ENCODE measurements around the gene CD63. TPM values are rescaled to one million over a fixed set of nuclear protein-coding genes. Genes with fewer than 3 reads are reported as not detected.

Gene CD63
- total and polyA plus RNA-seq, 9 of the 15 experiments (the other 6 are each of a cell fraction or from before 2014, with no cell fraction given): 313 to 735 (median 433) TPM

DNA sequence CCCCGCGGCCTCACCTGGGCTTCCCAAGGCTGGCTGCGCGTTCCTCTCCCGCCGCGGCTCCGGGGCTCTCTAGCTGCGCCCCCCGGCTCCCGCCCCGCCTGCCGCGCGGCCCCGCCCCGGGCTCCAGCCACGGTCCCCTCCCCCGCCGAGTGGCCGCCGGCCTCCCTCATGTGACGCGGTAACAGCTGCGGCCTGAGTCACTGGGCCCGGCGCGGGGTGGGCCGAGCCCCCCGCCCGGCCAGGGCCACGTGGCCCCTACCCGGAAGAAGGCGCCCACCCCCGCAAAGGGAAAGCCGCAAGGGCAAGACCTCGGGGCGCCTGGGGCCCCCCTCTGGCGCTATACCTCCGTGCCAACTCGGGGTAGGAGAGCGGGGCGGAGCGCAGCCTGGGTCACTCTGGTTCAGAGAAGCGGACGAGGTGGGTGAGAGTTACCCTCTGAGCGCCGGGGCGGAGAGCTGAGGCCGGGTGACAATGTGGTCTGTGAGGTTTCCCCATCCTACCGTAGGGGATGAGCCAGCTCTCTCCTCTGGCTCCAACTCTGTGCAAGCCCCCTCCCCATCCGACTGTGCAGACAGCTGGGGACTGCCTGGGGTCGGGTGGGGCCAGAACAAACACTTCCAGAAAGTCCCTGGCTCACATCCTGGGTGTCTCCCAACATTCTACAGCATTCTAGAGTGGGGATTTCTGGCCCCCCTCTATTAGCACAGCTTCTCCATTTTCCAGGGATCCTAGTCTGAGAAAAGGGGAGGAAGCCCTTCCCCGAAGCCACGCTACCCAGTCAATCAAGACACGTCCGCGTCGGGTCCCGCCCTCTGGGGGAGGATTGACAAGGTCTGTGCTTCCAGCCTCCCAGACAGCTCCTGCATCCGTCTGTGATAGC is at the start of gene CD63 (continued):
- TF ChIP-seq, protein P1, sequence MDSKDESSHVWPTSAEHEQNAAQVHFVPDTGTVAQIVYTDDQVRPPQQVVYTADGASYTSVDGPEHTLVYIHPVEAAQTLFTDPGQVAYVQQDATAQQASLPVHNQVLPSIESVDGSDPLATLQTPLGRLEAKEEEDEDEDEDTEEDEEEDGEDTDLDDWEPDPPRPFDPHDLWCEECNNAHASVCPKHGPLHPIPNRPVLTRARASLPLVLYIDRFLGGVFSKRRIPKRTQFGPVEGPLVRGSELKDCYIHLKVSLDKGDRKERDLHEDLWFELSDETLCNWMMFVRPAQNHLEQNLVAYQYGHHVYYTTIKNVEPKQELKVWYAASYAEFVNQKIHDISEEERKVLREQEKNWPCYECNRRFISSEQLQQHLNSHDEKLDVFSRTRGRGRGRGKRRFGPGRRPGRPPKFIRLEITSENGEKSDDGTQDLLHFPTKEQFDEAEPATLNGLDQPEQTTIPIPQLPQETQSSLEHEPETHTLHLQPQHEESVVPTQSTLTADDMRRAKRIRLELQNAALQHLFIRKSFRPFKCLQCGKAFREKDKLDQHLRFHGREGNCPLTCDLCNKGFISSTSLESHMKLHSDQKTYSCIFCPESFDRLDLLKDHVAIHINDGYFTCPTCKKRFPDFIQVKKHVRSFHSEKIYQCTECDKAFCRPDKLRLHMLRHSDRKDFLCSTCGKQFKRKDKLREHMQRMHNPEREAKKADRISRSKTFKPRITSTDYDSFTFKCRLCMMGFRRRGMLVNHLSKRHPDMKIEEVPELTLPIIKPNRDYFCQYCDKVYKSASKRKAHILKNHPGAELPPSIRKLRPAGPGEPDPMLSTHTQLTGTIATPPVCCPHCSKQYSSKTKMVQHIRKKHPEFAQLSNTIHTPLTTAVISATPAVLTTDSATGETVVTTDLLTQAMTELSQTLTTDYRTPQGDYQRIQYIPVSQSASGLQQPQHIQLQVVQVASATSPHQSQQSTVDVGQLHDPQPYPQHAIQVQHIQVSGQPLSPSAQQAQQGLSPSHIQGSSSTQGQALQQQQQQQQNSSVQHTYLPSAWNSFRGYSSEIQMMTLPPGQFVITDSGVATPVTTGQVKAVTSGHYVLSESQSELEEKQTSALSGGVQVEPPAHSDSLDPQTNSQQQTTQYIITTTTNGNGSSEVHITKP (IDR thresholded peaks at IDR 0.05; ENCODE audit: partially characterized antibody): peak; percentile 38
- TF ChIP-seq GABPB1 (CRISPR knock-in tag; IDR thresholded peaks at IDR 0.05) (peak; percentile 61; the same call in 1 of the 2 replicates), SRSF7 (optimal IDR thresholded peaks at IDR 0.05; ENCODE audit: low read depth, low read length) (no peak), KAT7 (CRISPR knock-in tag; IDR thresholded peaks at IDR 0.05; ENCODE audit: borderline replicate concordance) (peak; percentile 84), XRCC3 (IDR thresholded peaks at IDR 0.05) (no peak), ZBTB17 (CRISPR knock-in tag; IDR thresholded peaks at IDR 0.05) (peak; percentile 65; the same call in 1 of the 2 replicates), KLF13 (tag; IDR thresholded peaks at IDR 0.05; ENCODE audit: borderline replicate concordance, low read depth) (no peak), HDAC2 (IDR thresholded peaks at IDR 0.05) (peak; percentile 69), HNRNPLL (IDR thresholded peaks at IDR 0.05; ENCODE audit: low read depth, low read length, poor library complexity, severe bottlenecking) (no peak), LEF1 (IDR thresholded peaks at IDR 0.05) (0 out of 2 replicates have a peak, but pooled peaks have one; percentile 43), SMAD4 (CRISPR knock-in tag; conservative IDR thresholded peaks at IDR 0.05) (0 out of 2 replicates have a peak, but pooled peaks have one; percentile 76), SREBF1 (IDR thresholded peaks at IDR 0.05; ENCODE audit: borderline replicate concordance, low read depth, low read length) (no peak), LARP7 (IDR thresholded peaks at IDR 0.05) (0 out of 2 replicates have a peak, but pooled peaks have one; percentile 33), CBFA2T2 (conservative IDR thresholded peaks at IDR 0.05) (peak; percentile 56; the same call in 1 of the 2 replicates), RFX5 (IDR thresholded peaks at IDR 0.05; ENCODE audit: low read depth, low read length) (no peak), MAZ (CRISPR knock-in tag; conservative IDR thresholded peaks at IDR 0.05 in 1 of 2, IDR thresholded peaks at IDR 0.05 in 1 of 2) (peak; percentile 73 to 95), KLF16 (IDR thresholded peaks at IDR 0.05) (peak; percentile 64; the same call in 1 of the 2 replicates)
- TF ChIP-seq, protein P2, sequence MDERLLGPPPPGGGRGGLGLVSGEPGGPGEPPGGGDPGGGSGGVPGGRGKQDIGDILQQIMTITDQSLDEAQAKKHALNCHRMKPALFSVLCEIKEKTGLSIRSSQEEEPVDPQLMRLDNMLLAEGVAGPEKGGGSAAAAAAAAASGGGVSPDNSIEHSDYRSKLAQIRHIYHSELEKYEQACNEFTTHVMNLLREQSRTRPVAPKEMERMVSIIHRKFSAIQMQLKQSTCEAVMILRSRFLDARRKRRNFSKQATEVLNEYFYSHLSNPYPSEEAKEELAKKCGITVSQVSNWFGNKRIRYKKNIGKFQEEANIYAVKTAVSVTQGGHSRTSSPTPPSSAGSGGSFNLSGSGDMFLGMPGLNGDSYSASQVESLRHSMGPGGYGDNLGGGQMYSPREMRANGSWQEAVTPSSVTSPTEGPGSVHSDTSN (CRISPR knock-in tag; IDR thresholded peaks at IDR 0.05; ENCODE audit: low read depth): peak; percentile 87
- TF ChIP-seq, protein P2 (tag; conservative IDR thresholded peaks at IDR 0.05; ENCODE audit: low read depth): peak; percentile 96
- TF ChIP-seq, protein P3, sequence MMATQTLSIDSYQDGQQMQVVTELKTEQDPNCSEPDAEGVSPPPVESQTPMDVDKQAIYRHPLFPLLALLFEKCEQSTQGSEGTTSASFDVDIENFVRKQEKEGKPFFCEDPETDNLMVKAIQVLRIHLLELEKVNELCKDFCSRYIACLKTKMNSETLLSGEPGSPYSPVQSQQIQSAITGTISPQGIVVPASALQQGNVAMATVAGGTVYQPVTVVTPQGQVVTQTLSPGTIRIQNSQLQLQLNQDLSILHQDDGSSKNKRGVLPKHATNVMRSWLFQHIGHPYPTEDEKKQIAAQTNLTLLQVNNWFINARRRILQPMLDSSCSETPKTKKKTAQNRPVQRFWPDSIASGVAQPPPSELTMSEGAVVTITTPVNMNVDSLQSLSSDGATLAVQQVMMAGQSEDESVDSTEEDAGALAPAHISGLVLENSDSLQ (IDR thresholded peaks at IDR 0.05): peak; percentile 98

Data from K562 (cell line).